NB4 (cell line): ENCODE data around the gene SLC25A26.
A peak's percentile ranks its signal among the peaks of the same experiment; 100 is the strongest.
"Not testable (repeated sequence)": the region's sequence is repeated elsewhere in the genome, so short reads cannot be mapped to it uniquely, and the experiment has no call there.

Experiments used
- DNase-seq: peaks from one replicate; pipeline ENCODE4 v3.0.0; 2010; ENCODE audit warnings: low read depth
- H3K4me3 ChIP-seq: one replicate; pipeline ENCODE4 v1.5.1; 2011; ENCODE audit warnings: mild to moderate bottlenecking, low read depth, low read length, moderate library complexity
- CTCF ChIP-seq: IDR thresholded peaks from one replicate; pipeline ENCODE4 v1.5.1; 2012; ENCODE audit warnings: low read depth, low read length
- MYC ChIP-seq: IDR thresholded peaks from 2 replicates; pipeline ENCODE4 v1.6.1; 2011; ENCODE audit warnings: low read depth, low read length
- POLR2A ChIP-seq: IDR thresholded peaks from 2 replicates; pipeline ENCODE4 v1.6.1; 2011; ENCODE audit warnings: mild to moderate bottlenecking; ENCODE audit not compliant: insufficient read length; ENCODE audit errors: extremely low read depth
- TF ChIP-seq, protein P1 (sequence below): IDR thresholded peaks from 2 replicates; pipeline ENCODE4 v1.6.1; 2011; ENCODE audit warnings: low read depth, low read length

The SLC25A26 gene

DNA sequence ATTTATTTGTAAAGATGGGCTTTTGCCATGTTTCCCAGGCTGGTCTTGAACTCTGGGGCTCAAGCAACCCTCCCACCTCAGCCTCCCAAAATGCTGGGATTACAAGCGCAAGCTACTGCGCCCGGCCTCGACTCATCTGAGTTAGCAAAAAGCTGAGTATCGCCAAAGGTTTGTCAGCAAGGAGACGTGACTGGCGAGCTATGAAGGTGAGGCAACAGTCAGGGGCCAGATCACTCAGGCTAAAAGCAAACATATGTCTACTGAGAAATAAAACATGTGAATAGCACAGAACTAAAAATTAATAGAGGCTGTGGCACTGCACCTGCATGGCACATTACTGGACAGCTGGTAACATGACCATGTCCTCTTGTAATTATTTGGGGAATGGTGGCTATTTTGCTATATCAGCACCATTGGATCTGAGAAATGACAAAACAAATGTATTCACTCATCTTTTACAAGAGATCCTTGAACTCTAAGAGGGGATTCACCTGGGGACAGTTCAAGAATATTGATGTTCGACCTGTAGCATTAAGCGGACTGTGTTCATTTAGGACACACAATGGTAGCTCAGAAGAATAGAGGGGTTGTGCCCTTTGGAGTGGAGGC, 10.0 kb upstream of the SLC25A26 start:
- TF ChIP-seq CTCF (no peak), POLR2A (no peak), MYC (no peak)
- TF ChIP-seq, protein P1, sequence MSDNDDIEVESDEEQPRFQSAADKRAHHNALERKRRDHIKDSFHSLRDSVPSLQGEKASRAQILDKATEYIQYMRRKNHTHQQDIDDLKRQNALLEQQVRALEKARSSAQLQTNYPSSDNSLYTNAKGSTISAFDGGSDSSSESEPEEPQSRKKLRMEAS: no peak

DNA sequence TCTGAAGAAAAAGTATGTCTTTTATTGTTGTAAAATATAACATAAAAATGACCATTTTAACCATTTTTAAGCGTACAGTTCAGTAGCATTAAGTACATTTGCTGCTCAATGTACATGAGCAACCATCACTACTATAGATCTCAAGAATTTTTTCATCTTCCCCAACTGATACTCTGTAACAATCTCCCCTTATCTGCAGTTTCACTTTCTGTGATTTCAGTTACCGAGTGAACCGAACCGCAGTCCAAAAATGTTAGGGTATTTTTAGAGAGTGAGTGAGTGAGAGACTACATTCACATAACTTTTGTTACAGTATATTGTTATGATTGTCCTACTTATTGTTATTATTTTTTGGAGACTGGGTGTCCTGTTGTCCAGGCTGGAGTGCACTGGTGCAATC, 9.0 kb upstream of the SLC25A26 start:
- TF ChIP-seq MYC: no peak
- TF ChIP-seq, protein P1: no peak
- no peak for TF ChIP-seq POLR2A
- no peak for TF ChIP-seq CTCF
- no peak overlapping the region for H3K4me3 ChIP-seq
- no peak for DNase-seq

More for the DNA sequence above, 10.0 kb upstream of the SLC25A26 start:
- DNase-seq: no peak
- no peak overlapping the region for H3K4me3 ChIP-seq

GRCh38 chr3:66215106-66215505, 5.7 kb upstream of the SLC25A26 start:
- no peak for TF ChIP-seq POLR2A
- TF ChIP-seq, protein P1: no peak
- TF ChIP-seq CTCF: no peak
- DNase-seq: no peak

DNA sequence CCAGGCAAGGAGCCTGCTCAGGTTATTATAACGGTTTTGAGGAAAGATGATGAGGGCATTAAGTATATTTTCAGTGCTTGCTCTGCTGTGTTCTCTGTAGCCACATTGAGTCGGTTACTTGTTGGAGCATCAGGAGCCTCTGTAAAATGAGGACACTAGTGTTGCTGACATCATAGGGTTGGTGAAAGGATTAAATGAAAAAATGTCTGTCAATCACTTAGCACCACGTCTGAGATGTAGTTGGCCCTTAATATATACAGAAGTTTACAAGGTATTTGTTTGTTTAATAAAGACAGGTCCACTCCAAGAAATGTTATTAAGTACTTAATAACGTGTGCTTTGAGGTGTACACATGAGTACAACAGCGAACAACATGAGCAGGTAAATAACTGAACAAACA, 735 bp upstream of the SLC25A26 start:
- no peak for TF ChIP-seq CTCF
- no peak for TF ChIP-seq POLR2A
- TF ChIP-seq MYC: no peak
- TF ChIP-seq, protein P1: no peak
- peak; percentile 2 for DNase-seq
- H3K4me3 ChIP-seq: peak overlapping the region; percentile 73

More at GRCh38 chr3:66215106-66215505, 5.7 kb upstream of the SLC25A26 start:
- no peak overlapping the region for H3K4me3 ChIP-seq

DNA sequence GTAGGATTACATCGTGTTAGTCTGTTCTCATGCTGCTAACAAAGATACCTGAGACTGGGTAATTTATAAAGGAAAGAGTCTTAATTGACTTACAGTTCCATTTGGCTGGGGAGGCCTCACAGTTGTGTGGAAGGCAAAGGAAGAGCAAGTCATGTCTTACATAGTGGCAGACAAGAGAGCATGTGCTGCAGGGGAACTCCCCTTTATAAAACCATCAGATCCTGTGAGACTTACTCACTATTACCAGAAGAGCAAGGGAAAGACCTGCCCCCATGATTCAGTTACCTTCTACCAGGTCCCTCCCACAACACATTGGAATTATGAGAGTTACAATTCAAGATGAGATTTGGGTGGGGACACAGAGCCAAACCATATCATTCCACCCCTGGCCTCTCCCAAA, 3.4 kb downstream of the SLC25A26 start:
- no peak overlapping the region for H3K4me3 ChIP-seq
- no peak for TF ChIP-seq POLR2A
- no peak for TF ChIP-seq MYC
- no peak for TF ChIP-seq CTCF
- TF ChIP-seq, protein P1: no peak
- no peak for DNase-seq

DNA sequence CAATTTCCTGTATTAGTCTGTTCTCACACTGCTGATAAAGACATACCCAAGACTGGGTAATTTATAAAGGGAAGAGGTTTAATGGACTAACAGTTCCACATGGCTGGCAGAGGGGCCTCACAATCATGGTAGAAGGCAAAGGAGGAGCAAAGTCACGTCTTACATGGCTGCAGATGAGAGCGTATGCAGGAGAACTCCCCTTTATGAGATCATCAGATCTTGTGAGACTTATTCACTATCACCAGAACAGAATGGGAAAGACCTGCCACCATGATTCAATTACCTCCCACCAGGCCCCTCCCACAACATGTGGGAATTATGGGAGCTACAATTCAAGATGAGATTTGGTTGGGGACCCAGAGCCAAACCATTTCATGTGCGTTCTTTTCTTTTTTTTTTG, 5.3 kb downstream of the SLC25A26 start:
- not testable (repeated sequence) for DNase-seq, H3K4me3 ChIP-seq
